GM19035 (cell line): ENCODE results near the gene UMAD1.
A peak's percentile ranks its signal among the peaks of the same experiment; 100 is the strongest.

ENCODE experiments used
- ATAC-seq: cut with Tn5 transposase; IDR thresholded peaks from one replicate; pipeline ENCODE4 v1.9.1; 2021; ENCODE audit not compliant: unreplicated experiment

The UMAD1 gene

GRCh38 chr7:7761974-7762779 is 121.6 kb downstream of the UMAD1 start:
- ATAC-seq, result peak; percentile 71

GRCh38 chr7:7764520-7765396 is 124.2 kb downstream of the UMAD1 start:
- ATAC-seq, result no peak

DNA sequence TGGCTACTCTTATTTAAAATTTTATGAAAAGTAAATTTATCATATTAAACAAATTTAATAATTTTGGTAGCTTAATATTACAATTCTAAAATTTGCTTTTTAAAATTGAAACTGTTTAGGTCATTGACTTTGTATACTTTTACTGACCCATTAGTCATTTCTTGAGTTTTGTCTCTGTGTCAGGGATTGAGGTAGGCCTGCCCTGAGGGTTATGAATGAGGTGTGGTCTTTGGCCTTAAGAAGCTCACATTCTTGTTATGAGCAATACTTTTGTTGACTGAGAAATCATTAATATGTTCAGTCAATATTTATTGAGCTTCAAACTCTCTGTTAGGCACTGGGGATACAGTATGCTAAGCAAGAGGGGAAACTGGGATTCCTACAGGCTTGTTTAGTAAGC is 124.9 kb downstream of the UMAD1 start:
- ATAC-seq, result peak; percentile 60

GRCh38 chr7:7766671-7767070 is 126.1 kb downstream of the UMAD1 start:
- no peak for ATAC-seq

DNA sequence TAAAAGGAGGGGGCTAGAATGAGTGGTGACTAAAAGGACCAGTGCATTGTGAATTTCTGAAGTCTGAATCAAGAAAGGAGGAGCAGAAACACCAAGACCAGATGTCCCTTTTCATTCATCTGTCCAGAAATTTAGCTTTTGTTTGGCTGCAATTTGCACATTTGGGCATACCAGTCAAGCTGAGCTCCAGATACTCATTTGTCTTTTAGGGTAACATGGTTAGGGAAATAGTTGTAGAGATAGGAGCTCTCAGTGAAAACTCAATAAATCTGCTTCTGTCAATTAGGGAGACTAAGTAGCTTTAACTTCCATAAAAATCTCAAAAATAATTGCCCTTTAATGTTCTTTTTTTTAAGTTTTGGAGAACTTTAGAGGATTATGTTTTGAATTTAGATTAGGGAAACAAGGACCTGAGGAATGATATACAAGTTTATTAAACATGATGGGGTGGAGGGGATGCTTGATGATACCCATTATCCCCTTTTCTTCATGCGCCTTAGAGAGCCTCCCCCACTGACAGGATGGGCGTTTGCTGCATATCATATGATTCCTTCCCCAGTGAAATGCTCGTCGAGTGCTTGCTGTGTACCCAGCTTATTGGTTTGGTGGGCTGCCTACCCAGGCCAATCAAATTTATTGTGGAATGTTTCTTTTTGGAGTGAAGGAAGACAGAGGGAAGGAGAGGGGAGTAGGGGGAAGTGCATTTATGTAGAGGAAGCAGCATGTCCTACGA is 128.6 kb downstream of the UMAD1 start:
- no peak for ATAC-seq

GRCh38 chr7:7769710-7770627 is 129.4 kb downstream of the UMAD1 start:
- ATAC-seq, result no peak

GRCh38 chr7:7771452-7771851 is 130.9 kb downstream of the UMAD1 start:
- no peak for ATAC-seq

DNA sequence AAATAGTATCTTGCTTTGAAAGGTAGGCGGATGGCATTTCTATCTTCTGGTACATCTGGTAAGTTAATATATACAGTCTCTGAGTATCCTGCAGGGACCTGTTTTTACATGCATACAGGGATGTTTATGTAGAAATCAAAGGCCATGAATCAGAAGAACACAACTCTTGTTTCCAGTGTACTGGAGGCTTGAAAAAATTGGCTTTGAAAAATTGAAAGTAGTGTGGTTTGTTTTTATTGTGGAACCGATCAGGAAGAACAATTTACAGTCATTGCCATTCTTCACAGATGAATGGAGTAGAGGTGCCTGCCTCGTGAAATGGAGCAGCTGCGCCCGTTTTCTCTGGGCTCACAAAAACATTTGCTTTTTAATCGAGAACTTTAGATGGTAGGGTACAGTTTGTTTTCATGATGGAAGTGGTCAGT is 131.9 kb downstream of the UMAD1 start:
- no peak for ATAC-seq

GRCh38 chr7:7773334-7774309 is 133.1 kb downstream of the UMAD1 start:
- ATAC-seq, result peak; percentile 77

DNA sequence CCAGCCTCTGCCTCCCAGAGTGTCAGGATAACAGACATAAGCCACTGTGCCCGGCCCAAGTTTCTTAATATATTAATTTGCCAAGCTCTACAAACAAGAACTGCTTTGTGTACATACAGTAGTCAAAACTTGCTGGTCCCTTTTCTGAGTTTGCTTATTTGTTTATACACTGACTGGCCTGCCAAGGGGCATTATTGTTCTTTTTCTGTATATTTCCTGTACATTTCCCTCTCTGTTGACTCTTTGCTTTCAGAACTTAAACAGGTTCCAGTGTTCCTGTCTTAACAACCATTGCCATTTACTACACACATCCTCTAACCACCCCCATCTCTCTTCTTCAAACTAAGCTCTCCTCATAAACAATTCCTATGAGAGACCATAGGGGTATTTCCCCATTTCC is 139.3 kb downstream of the UMAD1 start:
- ATAC-seq, result no peak

- no peak for ATAC-seq
These were observed 142.4 kb downstream of the UMAD1 start for GRCh38 chr7:7783001-7783400.

DNA sequence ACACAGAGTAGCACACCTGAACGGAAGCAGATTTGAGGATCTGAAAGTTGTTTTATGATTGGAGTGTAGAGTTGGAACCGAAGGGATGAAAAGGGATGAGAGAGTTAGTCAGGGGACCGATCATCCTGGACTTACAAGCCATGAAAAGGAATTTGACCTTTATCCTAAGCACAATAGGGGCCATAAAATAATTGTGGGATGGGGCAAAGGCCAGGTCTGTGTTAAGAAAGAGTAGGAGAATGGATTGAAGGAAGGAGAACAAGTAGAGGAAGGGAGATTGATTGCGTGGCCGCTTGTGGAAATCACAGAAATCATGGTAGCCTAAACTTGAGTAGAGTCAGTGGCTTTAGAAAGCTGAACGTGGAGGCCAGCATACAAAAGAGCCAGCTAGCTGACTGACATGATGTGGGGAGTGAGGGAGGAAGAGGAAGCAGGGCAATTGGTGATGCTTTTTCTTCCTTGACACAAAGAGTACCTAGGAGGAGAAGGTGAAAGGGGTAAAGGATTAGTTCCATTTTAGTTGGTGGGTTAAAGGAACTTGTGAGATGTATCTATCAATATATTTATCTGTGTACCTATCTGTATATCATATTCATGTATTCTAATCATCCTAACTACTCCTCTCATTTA is 144.9 kb downstream of the UMAD1 start:
- ATAC-seq, result no peak

GRCh38 chr7:7786595-7786994 is 146.0 kb downstream of the UMAD1 start:
- no peak for ATAC-seq

GRCh38 chr7:7789551-7789988 is 149.0 kb downstream of the UMAD1 start:
- ATAC-seq, result peak; percentile 94

GRCh38 chr7:7790041-7790741 is 149.6 kb downstream of the UMAD1 start:
- ATAC-seq, result no peak

GRCh38 chr7:7791523-7791922 is 151.0 kb downstream of the UMAD1 start:
- no peak for ATAC-seq

GRCh38 chr7:7792056-7792455 is 151.5 kb downstream of the UMAD1 start:
- ATAC-seq, result no peak

DNA sequence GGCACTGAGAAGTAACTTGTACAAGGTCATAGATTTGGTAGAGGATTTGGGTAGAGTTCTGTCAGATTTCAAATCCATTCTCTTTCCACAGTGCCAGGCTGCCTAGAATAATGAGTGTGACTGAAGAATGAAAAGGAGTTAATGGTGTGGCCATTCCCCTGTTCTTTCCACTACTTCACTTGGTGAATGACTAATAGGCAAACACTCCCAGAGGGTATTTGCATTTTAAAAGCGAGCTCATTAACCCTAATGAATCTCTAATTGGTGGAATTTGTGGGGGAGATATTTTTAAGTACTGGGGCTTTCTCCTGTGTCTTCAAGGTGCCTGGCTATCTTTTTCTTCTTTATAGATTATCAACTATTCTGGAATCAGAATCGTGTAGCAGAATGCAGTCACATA is 152.7 kb downstream of the UMAD1 start:
- no peak for ATAC-seq
